MCF 10A (cell line): ENCODE data around the gene FGFR2. TPM values are rescaled to one million over a fixed set of nuclear protein-coding genes. Genes with fewer than 3 reads are reported as not detected.

Experiments
- BruUV-seq: library from RNA; stranded (reverse); fragments of 400-500 nt; replicated peaks from 2 replicates; lab custom pipeline; 2021; lab: Mats Ljungman, UMichigan
- CTCF ChIA-PET: fragments of 300-600 bp; sonication (Branson Sonifier 250); formaldehyde crosslinking; extraction: SDS; loops from one replicate; lab custom pipeline; 2021; ENCODE audit warnings: antibody characterized with exemption, inconsistent platforms; lab: Yijun Ruan, JAX
- POLR2A ChIA-PET: fragments of 300-600, 350-650 bp; sonication (Branson Sonifier 250); formaldehyde crosslinking; extraction: SDS; loops from one replicate; lab custom pipeline; 2020; ENCODE audit warnings: antibody characterized with exemption, inconsistent platforms; lab: Yijun Ruan, JAX
- DNase-seq: peaks from one replicate; pipeline ENCODE4 v3.0.0-alpha.2; 2018; ENCODE audit not compliant: unreplicated experiment
- H3K27ac Mint-ChIP-seq: one replicate; pipeline ENCODE4 v1.8.0; 2022; ENCODE audit warnings: mild to moderate bottlenecking, low read depth, mixed read lengths; ENCODE audit not compliant: unreplicated experiment
- H3K27me3 Mint-ChIP-seq: one replicate; pipeline ENCODE4 v1.8.0; 2022; ENCODE audit warnings: mixed read lengths; ENCODE audit not compliant: insufficient read depth, unreplicated experiment
- H3K36me3 Mint-ChIP-seq: one replicate; pipeline ENCODE4 v1.8.0; 2022; ENCODE audit warnings: mild to moderate bottlenecking, moderate library complexity, mixed read lengths; ENCODE audit not compliant: insufficient read depth, unreplicated experiment
- H3K4me1 Mint-ChIP-seq: one replicate; pipeline ENCODE4 v1.8.0; 2022; ENCODE audit warnings: mixed read lengths; ENCODE audit not compliant: insufficient read depth, unreplicated experiment
- H3K4me3 Mint-ChIP-seq: one replicate; pipeline ENCODE4 v1.8.0; 2022; ENCODE audit warnings: mild to moderate bottlenecking, moderate library complexity, mixed read lengths; ENCODE audit not compliant: unreplicated experiment
- H3K9me3 Mint-ChIP-seq: one replicate; pipeline ENCODE4 v1.8.0; 2022; ENCODE audit warnings: mixed read lengths; ENCODE audit not compliant: unreplicated experiment
- intact Hi-C: fragments of 100-400 bp; cut with micrococcal nuclease; formaldehyde crosslinking; loops from 2 replicates; pipeline ENCODE4 v1.14.1; 2022
- total RNA-seq: library from RNA; stranded (reverse); gene quantifications from 2 replicates; pipeline ENCODE4 v1.2.3, GENCODE V29; 2022
- TF ChIP-seq, protein P1 (sequence below): fragments of 200-600 bp; IDR thresholded peaks from one replicate; pipeline ENCODE4 v1.8.0; 2022; ENCODE audit warnings: antibody characterized with exemption, mild to moderate bottlenecking; ENCODE audit not compliant: unreplicated experiment

Gene FGFR2
- total RNA-seq, 1 experiment from 2014 or later: 2.7 TPM

DNA sequence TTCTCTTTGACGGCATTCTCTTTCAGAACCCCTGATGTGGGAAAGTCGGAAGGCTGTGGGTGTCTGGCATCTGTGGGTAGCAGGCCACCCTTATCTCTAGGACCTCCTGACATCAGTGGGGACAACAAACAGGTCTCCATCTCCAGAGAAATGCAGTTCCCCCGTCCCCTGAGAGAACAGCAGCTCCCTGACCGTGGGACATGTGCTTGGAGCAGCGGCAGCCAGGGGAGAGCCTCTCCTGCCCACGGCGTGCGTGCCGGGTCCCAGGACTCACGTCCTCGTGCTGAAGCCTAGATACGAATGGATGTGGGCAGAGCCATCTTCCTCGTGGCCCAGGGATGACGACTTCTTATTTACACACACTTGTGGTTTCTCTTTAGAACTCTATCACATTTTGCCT is 133.0 kb downstream of the FGFR2 start:
- CTCF ChIA-PET: no interaction called here
- Mint-ChIP-seq H3K4me1 (no peaks in the 10 kb centered on the region), H3K27me3 (no peaks in the 10 kb centered on the region), H3K9me3 (no peaks in the 10 kb centered on the region), H3K4me3 (no peak overlapping the region), H3K27ac (no peak overlapping the region), H3K36me3 (no peaks in the 10 kb centered on the region)
- BruUV-seq: no TSS peak
- POLR2A ChIA-PET: no interaction called here
- no peak for DNase-seq
- TF ChIP-seq, protein P1, sequence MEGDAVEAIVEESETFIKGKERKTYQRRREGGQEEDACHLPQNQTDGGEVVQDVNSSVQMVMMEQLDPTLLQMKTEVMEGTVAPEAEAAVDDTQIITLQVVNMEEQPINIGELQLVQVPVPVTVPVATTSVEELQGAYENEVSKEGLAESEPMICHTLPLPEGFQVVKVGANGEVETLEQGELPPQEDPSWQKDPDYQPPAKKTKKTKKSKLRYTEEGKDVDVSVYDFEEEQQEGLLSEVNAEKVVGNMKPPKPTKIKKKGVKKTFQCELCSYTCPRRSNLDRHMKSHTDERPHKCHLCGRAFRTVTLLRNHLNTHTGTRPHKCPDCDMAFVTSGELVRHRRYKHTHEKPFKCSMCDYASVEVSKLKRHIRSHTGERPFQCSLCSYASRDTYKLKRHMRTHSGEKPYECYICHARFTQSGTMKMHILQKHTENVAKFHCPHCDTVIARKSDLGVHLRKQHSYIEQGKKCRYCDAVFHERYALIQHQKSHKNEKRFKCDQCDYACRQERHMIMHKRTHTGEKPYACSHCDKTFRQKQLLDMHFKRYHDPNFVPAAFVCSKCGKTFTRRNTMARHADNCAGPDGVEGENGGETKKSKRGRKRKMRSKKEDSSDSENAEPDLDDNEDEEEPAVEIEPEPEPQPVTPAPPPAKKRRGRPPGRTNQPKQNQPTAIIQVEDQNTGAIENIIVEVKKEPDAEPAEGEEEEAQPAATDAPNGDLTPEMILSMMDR: no peak
- intact Hi-C loops: no loop called here

DNA sequence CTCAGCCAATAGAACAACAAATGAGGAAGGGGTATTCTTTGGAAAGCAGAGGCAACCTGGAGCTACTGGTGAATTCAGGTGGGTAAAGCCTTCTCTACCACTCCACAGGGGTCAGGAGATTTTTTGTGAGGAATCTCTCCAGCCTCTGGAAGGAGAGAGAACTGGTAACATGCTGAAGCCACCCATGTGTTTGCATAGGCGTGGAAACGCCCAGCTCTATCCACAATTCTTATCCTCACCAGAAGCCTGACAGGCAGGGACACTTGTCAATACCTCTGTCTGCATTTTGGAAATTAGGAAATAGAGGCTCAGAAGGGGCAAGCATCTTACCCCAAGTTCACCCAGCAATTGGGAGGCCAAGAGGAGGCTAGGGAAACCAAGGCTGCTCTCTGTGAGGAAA is 133.7 kb downstream of the FGFR2 start:
- no peaks in the 10 kb centered on the region for H3K9me3 Mint-ChIP-seq
- H3K27ac Mint-ChIP-seq: no peak overlapping the region
- ChIA-PET POLR2A (no interaction called here), CTCF (no interaction called here)
- TF ChIP-seq, protein P1: no peak
- no peak for DNase-seq
- H3K4me1 Mint-ChIP-seq: peaks cover 5% of the 10 kb centered on the region
- intact Hi-C loops: no loop called here
- H3K27me3 Mint-ChIP-seq: no peaks in the 10 kb centered on the region
- no TSS peak for BruUV-seq
- no peak overlapping the region for H3K4me3 Mint-ChIP-seq
- no peaks in the 10 kb centered on the region for H3K36me3 Mint-ChIP-seq

DNA sequence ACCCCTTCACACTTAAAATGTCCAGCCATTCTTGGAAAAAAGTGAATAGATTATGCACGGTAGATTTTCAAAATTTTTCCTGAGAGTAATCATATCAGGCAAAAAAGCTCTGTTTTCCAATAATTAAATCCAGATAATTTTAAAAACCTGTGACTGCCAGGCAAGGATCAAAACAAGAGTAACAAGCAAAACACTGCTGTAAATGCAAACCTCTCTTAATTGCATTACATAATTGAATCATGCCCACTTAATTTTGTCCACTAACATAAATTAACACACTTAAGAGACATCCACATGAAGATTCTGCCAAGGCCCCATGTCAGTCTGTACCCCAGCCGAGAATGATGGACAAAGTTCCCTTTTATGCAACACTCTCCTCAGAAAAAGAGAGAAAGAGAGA is 135.3 kb downstream of the FGFR2 start:
- peaks cover 16% of the 10 kb centered on the region for H3K4me1 Mint-ChIP-seq
- TF ChIP-seq, protein P1: no peak
- no peaks in the 10 kb centered on the region for H3K9me3 Mint-ChIP-seq
- no peak for DNase-seq
- H3K36me3 Mint-ChIP-seq: no peaks in the 10 kb centered on the region
- H3K27ac Mint-ChIP-seq: no peak overlapping the region
- no peak overlapping the region for H3K4me3 Mint-ChIP-seq
- POLR2A ChIA-PET: no interaction called here
- H3K27me3 Mint-ChIP-seq: no peaks in the 10 kb centered on the region
- intact Hi-C loops: no loop called here
- CTCF ChIA-PET: no interaction called here
- BruUV-seq: no TSS peak

DNA sequence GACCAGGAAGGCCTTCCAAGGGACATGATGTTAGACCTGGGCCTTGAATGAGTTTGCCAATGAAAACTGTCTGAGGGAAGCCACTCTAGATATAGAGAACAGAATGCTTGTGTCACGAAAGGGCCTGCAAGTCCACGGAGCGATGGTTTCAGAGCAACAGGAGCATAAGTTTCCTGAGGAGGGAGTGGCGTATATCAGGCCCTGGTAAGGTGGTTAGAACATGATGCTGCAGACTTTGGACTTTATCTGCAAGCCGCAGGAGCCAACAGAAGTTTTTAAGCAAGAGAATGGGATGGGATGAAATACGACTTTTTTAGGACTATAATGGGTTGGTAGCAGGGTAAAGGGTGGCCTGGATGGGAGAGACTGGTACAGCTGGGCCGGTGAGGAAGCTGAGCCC is 136.0 kb downstream of the FGFR2 start:
- peaks cover 16% of the 10 kb centered on the region for H3K4me1 Mint-ChIP-seq
- intact Hi-C loops: no loop called here

More for the DNA sequence above, 136.0 kb downstream of the FGFR2 start:
- ChIA-PET CTCF (no interaction called here), POLR2A (no interaction called here)
- Mint-ChIP-seq H3K27me3 (no peaks in the 10 kb centered on the region), H3K27ac (no peak overlapping the region), H3K36me3 (no peaks in the 10 kb centered on the region), H3K9me3 (no peaks in the 10 kb centered on the region), H3K4me3 (no peak overlapping the region)
- TF ChIP-seq, protein P1: no peak
- no peak for DNase-seq
- BruUV-seq: no TSS peak
